NCI-H82 treated with DMSO at 0.1 percent for 48 hours (cell line): ENCODE data around the gene POU2F1.

ENCODE experiments used
- DNase-seq: peaks from one replicate; lab custom pipeline; 2025; ENCODE audit not compliant: unreplicated experiment; lab: John Stamatoyannopoulos, UW

Gene POU2F1

DNA sequence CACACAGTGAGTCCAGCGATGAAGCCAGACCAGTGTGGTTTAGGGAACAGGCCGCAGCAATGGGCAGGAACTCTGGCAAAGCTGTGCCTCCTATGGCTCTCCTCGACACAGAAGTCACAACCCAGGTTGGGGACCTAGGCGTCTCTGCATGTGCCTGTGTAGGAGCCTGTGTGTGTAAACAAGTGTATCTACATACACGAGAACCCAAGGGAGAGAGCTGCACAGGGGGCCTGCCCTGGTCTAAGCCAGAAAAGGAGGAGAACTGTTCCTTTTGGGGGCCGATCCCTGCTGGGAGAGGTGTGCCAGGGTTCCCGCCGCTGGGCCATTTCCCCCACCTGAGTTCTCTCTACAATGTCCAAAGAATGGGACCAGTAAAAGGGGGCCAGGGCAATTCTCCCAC is 241.7 kb downstream of the POU2F1 start:
- no peak for DNase-seq

DNA sequence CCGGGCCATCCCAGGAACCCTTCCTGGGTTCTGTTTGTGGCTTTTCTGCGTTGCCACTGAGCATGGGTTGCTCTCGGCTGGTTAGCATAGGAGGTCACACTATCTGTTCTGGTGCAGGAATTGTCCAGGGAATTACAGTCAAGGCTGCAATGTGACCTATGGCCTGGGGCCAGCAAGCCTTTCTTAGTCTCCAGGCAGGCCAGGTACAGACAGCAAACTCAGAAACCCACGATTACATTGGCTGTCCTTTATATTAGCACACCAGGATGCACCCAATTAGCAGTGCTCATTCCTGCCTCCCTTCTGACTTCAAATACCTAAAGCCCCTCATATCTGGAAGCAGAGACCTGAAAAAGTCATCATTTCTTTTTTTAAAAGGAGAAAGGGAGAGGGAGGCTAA is 242.4 kb downstream of the POU2F1 start:
- no peak for DNase-seq

DNA sequence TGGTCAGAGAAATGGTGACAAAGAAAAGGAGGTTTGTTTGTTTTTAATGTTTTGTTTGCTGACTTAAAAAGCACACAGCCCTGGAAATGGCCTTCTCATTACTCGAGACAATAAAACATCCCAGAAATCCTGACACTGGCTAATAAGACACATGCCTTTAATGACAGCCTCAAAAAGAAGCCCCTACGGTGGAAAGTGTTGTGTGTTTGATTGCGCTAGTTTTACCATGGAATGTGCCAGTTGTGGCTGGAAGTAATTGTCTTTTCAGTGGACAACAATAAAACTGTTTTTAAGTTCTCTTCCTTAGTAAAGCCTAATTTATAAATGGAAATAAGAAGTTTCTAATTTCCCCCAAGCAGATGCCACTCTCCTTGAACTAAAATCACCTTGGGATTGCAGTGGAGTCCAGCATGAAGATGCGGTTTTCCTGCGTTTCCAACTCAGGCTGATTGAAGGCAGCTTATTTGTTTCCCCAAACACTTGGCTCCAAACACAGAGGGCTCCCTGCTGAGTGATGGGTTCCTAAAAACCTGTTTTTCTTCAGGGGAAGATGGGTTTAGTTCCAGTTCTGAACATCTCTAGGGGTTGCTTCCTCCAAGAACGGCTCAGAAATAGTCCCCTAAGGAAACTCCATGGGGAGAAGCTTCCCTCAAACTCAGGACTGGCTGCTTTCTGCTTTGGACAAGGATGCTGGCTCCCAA is 243.3 kb downstream of the POU2F1 start:
- DNase-seq, result no peak

DNA sequence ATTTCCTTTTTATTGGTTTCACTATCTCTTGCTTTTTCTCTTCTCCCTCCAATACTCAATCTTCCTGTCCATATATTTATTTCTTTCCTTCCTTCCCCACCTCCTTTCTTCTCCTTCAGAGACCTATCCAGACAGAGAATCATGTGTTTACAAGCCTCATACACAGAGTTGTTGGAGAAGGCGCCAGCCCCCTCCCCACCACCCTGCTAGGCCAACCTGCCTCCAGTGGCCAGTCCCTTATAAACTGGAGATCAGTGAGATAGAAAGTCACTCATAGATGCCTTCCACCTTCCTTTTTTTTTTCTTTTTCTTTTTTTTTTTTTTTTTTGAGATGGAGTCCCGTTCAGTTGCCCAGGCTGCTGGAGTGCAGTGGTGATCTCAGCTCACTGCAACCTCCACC is 244.3 kb downstream of the POU2F1 start:
- no peak for DNase-seq

DNA sequence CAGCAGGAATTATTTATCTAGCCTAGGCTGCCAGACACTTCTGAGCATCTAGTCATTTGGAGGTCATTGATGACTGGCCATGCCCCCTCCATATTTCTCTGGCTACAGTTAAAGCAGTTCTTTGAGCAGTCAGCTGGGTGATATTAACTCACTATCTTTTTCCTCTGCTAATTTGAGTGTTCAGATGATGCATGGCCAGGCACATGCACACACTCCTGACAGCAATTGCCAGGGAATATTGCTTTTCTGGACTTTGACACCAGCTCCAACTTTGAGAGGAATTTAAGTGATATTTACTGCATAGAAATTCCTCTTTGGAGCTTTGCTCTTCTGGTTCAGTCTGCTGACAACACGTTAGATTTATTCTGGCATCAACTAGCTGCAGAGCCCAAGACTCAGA is 245.1 kb downstream of the POU2F1 start:
- no peak for DNase-seq

DNA sequence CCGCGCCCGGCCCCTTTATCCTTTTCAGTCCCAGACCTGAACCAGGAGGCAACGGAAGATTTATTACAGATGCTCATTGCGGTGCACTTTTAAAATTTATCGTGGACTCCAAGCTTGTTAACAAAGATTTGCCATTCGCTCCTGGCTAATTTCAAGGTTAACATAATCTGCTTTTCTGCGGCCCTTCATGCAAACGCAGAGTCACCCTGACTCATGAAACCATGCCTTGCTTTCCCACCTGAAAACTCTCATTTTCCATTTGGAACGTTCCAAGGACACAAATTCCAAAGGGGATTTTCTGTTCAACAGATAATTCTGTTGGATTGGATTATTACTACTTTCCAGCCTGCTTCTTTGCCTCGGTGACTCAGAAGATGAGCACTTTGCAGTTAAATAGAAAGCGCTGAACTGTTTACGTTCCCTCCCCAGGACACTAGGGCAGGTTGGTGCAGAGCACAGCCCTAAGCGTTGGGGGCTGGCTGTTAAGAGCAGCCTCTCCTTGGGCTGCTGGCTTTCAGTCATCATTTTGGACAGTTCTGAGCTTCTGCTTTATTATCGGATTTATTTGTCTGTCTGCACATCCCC is 246.5 kb downstream of the POU2F1 start:
- DNase-seq, result peak; percentile 87

DNA sequence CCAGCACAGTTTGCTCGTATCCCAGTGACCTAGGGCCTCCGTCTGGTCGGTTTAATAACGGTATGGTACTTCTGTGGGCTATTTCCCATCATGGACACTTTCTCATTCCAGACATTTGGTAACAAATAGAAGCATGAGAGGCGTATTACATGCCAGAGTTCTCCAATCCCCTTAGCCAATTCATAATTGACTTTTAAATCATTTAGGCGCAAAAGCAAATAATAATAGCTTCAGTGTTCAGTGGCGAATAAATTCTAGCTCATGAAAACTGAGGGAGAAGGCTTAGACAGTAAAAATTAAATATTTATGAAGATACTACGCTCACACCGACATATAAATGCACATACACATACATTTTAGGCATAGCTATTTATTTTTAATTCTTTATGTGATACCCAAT is 247.1 kb downstream of the POU2F1 start:
- no peak for DNase-seq

DNA sequence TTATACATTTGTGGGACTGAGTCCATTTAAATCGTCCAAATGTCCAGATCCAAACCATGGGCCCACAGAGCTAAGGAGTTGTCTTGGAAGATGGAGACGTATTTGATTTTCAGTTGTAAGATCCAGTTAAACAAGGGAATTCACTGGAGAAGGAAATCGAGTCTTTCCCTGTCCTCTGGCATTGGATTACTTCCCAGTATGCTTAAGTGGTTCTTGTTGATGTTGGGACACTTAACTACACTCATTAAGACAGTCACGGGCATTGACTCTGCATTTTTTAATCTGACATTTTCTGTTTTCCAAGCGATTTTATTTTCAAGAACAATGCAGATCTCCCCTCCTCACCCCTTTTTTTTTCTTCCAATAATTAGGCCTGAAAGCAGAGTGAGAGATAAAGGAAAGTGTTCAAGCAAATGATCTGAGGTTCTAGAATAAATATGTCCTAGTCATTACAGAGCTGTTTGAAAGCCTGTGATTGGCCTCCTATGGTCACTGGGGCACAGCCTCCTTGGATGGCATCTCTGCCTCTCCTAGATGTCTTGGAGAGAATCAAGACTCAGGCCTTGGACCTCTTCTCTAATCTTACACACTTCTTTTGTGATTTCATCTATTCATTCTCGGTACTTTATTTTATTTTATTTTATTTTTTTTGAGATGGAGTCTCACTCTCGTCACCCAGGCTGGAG is 248.7 kb downstream of the POU2F1 start:
- DNase-seq, result no peak

DNA sequence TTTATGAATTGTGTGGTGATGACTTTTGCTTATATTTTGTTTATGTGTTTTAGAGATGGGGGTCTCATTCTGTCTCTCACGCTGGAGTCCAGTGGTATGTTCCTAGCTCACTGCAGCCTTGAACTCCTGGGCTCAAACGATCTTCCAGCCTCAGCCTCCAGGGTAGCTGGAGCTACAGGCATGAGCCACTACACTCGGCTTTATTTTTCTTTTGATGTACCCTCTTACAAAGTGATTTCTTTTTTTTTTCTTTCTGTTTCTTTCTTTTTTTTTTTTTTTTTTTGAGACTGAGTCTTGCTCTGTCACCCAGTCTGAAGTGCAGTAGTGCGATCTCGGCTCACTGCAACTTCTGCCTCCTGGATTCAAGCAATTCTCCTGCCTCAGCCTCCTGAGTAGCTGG is 250.9 kb downstream of the POU2F1 start:
- no peak for DNase-seq

DNA sequence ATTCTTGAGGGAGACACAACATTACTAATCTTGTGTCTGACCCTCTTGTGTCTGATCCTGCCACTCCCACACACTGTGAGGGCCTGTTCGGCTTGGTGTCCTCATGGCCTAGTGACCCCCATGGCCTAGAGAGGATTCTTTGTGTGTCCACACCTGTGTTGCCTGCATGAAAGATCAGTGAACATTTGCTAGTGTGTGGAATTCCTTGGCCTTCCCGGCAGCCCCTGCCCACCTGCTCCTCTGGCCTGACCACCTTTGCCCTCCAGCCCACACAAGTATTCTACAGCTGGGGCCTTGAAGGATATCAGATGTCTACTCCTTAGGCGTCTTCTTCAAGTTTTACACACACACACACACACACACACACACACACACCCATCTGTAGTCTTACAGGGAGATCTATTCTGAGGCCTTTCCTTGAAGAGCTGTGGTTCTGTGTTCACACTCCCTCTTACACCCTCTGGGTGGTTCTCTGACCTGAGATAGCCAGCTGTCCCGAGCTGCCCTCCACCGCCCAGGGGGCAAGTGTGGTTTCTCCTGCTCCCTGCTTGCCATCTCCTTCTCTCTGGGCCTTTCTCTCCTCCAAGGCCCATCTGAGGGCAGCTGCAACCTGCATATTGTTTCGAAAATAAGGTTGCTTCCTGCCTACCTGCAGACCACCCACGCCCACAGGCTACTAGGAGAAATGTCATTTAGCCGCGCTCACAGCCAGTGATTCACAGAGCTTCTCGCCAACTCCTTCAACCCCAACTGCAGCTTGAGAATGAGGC is 252.3 kb downstream of the POU2F1 start:
- no peak for DNase-seq

DNA sequence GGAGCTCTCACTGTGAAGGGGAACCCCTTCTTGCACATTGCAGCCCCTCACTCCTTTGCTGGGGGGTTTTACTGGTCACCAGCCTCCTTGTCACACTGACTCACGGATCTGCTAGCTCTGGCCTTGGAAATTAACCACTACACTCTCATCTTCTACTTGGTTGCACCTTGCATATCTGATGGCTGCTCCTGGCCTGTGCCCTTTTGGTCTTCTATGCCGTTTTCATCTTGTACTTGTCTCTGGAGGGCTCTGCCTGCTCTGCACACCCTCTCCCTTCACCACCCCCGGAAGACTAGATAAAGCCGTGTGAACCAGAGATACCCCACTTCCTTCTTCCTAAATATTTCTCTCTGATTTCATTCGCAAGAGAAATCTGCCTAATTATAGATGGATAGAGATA is 253.1 kb downstream of the POU2F1 start:
- no peak for DNase-seq

DNA sequence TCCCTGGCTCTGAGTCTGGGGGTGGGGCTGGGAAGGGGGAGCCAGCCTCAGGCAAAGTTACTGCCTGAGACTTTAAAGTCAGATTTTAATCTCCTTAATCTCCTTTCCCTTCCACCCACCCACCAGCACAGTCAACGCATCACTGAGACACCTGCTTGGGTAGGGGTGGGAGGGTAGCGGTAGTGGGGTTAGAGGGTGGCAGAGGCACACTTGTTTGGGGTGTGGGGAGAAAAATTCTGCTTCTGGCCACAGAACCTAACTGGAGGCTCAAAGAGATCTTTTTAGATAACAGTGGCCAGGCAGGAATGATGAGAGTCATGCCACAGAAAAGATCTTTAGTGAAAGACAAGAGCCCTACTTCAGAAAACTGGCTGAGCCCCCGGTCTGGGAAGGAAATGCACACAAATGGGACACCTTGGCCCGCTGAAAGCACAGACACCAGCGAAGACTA is 253.5 kb downstream of the POU2F1 start:
- DNase-seq, result peak; percentile 67

DNA sequence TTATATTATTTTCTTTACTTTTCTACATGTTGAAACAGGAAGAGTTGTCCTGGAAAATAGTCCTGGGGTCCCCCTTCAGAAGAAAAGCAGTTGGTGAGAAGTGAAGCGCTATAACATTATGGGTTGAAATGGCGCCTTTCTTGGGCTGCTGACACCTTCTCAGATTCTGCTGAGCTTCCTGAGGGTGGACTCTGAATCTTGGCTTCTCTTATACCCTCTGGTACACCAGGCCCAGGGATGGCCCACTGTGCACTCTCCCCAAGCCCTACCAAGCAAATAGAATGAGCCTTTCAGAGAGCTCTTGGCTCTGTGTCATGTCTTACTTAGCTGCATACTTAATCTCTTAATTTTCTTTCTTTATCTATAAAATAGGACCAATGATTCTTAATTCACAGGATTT is 255.4 kb downstream of the POU2F1 start:
- no peak for DNase-seq
